Activated T-helper 1 cell treated with anti-CD3 and anti-CD28 coated beads, Interleukin-12 subunit alpha, Interleukin-12 subunit beta, Interleukin-2, Interleukin-4 antibody, amounts not matched to agents 30 ng/mL and 10 ng/mL and 1 ng/mL, durations not matched to agents 14 hours and 24 hours and 36 hours (primary cell): ENCODE data around the gene LRCH4. TPM values are rescaled to one million over a fixed set of nuclear protein-coding genes. Genes with fewer than 3 reads are reported as not detected.
A peak's percentile ranks its signal among the peaks of the same experiment; 100 is the strongest.

ENCODE experiments used
- DNase-seq: peaks from one replicate; pipeline ENCODE4 v3.0.0; 2021; ENCODE audit warnings: low spot score
- H3K27ac Mint-ChIP-seq: one replicate; pipeline ENCODE4 v1.8.0; 2021; ENCODE audit warnings: mild to moderate bottlenecking, mixed read lengths
- H3K27me3 Mint-ChIP-seq: one replicate; pipeline ENCODE4 v1.8.0; 2022; ENCODE audit warnings: mild to moderate bottlenecking, moderate library complexity, mixed read lengths; ENCODE audit not compliant: insufficient read depth
- H3K36me3 Mint-ChIP-seq: one replicate; pipeline ENCODE4 v1.8.0; 2021; ENCODE audit warnings: low read depth, mixed read lengths
- H3K4me1 Mint-ChIP-seq: one replicate; pipeline ENCODE4 v1.8.0; 2021; ENCODE audit warnings: low read depth, mixed read lengths
- H3K4me3 Mint-ChIP-seq: one replicate; pipeline ENCODE4 v1.8.0; 2021; ENCODE audit warnings: mild to moderate bottlenecking, moderate library complexity, mixed read lengths
- H3K9me3 Mint-ChIP-seq: one replicate; pipeline ENCODE4 v1.8.0; 2021; ENCODE audit warnings: mixed read lengths
- intact Hi-C: fragments of 100-400 bp; cut with micrococcal nuclease; formaldehyde crosslinking; loops from one replicate; pipeline ENCODE4 v1.15.1; 2024
- total RNA-seq: library from RNA; stranded (reverse); gene quantifications from 2 replicates; pipeline ENCODE4 v1.2.3, GENCODE V29; 2022

The LRCH4 gene
- total RNA-seq, 1 donor from 2014 or later = 104 TPM

DNA sequence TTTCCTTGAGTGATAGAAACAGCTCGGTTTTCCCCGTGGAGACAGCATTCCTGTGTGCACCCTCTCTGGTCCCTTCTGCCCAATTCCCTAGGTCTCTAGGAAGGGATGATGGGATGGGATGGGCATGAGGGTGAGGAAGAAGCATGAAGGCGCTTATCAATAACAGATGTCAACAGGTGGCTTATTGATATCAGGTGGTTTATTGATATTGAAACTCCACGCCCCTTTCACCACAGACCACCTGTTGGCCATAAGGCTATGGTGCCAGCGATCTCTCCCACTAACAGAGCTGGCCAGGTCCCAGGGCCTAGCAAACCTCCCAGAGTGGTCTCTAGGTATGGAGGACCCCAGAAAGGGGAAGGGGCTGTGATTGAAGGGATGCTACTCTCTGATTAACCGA lies 34.3 kb upstream of the LRCH4 start:
- Mint-ChIP-seq H3K27me3 (no peaks in the 10 kb centered on the region), H3K36me3 (peaks cover 16% of the 10 kb centered on the region), H3K4me3 (no peak overlapping the region), H3K9me3 (no peaks in the 10 kb centered on the region), H3K27ac (no peak overlapping the region), H3K4me1 (peaks cover 16% of the 10 kb centered on the region)
- intact Hi-C loops = no loop called here
- DNase-seq = no peak

DNA sequence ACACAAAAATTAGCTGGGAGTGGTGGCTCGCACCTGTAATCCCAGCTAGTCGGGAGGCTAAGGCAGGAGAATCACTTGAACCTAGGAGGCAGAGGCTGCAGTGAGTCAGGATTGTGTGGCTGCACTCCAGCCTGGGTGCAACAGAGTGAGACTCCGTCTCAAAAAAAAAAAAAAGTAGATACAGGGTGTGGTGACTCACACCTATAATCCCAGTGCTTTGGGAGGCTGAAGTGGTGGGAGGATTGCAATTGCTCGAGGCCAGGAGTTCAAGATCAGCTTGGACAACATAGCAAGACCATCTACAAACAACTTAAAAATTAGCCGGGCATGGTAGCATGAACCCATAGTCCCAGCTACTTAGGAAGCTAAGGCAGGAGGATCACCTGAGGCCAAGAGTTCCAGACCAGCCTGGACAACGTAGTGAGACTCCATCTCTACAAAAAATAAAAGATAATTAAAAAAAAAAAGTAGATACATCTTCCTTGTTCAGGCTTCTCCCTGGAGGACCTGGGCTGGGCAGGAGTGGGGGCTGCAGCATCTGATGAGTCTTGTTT lies 28.5 kb upstream of the LRCH4 start:
- H3K4me3 Mint-ChIP-seq = no peak overlapping the region
- peaks cover 22% of the 10 kb centered on the region for H3K4me1 Mint-ChIP-seq
- peaks cover 6% of the 10 kb centered on the region for H3K27me3 Mint-ChIP-seq
- H3K36me3 Mint-ChIP-seq = peaks cover 9% of the 10 kb centered on the region
- H3K27ac Mint-ChIP-seq = no peak overlapping the region
- intact Hi-C loops = no loop called here
- DNase-seq = no peak
- H3K9me3 Mint-ChIP-seq = no peaks in the 10 kb centered on the region

DNA sequence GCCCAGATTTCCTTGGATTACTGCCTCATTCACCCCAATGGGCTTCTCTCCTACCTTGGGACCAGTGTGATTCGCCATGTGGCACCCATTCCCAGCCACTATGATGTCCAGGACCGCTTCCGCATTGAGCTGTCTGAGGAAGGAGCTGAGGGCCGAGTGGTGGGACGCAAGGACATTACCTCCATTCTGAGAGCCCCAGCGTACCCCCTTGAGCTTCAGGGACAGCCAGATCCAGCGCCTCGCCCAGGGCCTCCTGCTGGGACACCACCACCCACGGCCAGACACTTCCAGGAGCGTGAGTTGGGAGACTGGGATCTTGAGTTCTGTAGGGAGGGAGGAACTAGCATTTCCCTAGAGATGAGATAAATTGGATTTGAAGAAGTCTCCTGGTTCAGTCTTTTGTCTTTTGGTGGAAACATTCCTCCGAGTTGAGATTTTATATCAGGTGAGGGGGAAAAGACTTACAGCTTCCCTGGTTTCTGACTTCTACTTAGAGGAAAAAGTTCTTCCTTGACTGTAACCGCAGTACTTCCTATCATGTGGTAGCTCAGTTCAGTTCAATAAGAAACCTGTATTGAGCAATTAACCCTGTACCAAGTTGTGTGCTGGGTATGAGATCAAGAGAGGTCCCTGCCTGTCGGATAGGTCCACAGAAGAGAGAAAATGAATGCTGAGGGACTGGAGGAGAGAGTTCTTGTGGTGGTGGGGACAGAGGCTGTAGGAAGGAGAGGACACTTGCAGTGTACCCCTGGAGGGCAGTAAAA lies 27.7 kb upstream of the LRCH4 start:
- H3K27me3 Mint-ChIP-seq = peaks cover 7% of the 10 kb centered on the region
- DNase-seq = no peak
- no peak overlapping the region for H3K27ac Mint-ChIP-seq
- intact Hi-C loops = loop anchor here (2.0 kb wide), 2 partner anchors 69 to 185 kb away; partner anchors contain the start of genes MEPCE and ZCWPW1
- H3K9me3 Mint-ChIP-seq = no peaks in the 10 kb centered on the region
- H3K4me3 Mint-ChIP-seq = peak overlapping the region; percentile 85
- peaks cover 9% of the 10 kb centered on the region for H3K36me3 Mint-ChIP-seq
- H3K4me1 Mint-ChIP-seq = peaks cover 22% of the 10 kb centered on the region

DNA sequence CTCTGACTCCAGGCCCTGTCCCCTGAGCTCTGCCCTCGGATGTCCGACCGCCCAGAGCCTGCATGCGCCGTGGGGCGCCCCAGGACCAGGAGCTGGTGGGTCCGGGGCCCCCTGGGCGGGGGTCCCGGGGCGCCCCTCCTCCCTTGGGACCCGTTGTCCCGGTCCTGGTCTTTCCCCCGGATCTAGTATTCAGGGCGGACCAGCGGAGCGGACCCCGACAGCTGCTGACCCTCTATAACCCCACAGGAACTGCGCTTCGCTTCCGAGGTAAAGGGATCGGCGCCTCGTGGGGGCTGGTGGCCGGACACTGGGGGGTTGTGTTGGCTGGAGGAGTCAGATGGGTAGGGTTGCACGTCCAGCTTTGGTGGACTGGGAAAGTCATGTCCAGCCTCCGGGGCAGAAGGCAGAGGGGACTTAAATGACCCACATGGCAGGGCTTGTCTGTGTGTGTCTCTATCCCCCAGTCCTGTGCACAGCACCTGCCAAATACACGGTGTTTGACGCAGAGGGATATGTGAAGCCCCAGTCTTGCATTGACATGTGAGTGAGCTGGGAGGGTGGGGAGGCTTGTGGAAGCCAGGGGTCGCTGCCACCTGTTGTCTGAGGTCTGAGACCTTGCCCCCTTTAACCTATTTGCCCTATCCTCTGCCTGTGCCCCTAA lies 26.9 kb upstream of the LRCH4 start:
- no peak for DNase-seq
- peaks cover 7% of the 10 kb centered on the region for H3K27me3 Mint-ChIP-seq
- peaks cover 22% of the 10 kb centered on the region for H3K4me1 Mint-ChIP-seq
- no peaks in the 10 kb centered on the region for H3K9me3 Mint-ChIP-seq
- peaks cover 9% of the 10 kb centered on the region for H3K36me3 Mint-ChIP-seq
- H3K27ac Mint-ChIP-seq = no peak overlapping the region
- peak overlapping the region; percentile 85 for H3K4me3 Mint-ChIP-seq
- intact Hi-C loops = loop anchor here (1.0 to 2.0 kb wide), 11 partner anchors 9 to 239 kb away; partner anchors contain the start of genes FBXO24, GNB2, LRCH4 and MEPCE

DNA sequence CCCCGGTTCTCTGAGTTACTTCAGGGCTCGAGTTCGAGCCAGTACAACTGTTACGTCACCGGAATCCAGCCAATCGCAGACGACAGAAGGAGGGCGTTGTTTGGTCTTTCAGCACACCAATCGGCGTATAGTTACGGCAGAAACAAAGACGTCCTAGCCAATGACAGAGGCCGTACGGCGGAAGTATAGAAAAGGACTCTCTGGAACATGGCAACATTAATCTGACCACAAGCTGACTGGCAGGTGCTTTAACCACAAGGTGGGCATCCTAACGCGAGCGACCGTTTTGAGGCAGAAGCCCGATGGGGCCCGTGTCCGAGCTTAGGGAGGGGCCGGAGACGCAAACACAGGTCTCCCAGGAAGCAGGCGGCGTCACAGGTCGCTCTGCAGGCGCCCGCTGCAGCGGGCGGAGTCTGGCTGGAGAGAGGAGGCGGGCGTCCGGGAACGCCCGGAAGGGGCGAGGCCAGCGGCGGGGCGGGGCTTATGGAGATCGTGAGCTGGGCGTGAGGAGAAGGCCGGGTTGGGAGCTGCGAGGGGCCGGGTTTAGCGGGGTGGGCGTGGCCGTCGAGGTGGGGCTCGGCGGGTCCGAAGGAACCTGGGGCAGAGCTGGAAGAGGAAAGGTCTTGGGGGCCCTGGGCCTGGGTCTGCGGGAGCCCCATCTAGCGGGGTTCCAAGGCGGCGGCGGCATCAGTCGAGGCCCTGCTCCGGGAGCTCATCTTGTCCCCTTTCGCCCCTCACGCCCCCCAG lies 26.2 kb upstream of the LRCH4 start, which contains the start of gene MOSPD3:
MOSPD3 (plus strand) TSS at position 558 of the 747 bp plus-strand sequence. CDS start 252 bp downstream, outside the sequence.
- peaks cover 22% of the 10 kb centered on the region for H3K4me1 Mint-ChIP-seq
- intact Hi-C loops = loop anchor here (1.0 to 2.0 kb wide), 11 partner anchors 8 to 240 kb away; partner anchors contain the start of genes FBXO24, GNB2, LRCH4 and MEPCE
- DNase-seq = peak; percentile 97

DNA sequence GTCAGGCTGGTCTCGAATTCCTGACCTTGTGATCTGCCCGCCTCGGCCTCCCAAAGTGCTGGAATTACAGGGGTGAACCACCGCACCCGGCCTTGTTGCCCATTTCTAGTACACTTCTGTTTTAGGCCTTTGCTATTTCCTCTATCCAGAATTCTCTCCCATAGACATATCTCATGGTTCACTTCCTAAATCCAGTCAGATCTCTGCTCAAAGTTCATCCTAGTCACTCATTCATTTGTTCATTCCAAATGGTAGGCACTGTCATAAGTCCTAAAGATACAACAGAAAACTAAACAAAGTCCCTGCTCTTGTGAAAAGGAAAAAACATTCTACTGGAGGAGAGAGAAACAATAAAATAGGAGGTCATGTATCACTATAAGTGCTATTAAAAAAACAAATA lies 24.0 kb upstream of the LRCH4 start:
- Mint-ChIP-seq H3K4me1 (peaks cover 30% of the 10 kb centered on the region), H3K27me3 (peaks cover 19% of the 10 kb centered on the region), H3K9me3 (no peaks in the 10 kb centered on the region), H3K36me3 (peaks cover 3% of the 10 kb centered on the region), H3K27ac (no peak overlapping the region), H3K4me3 (no peak overlapping the region)
- no peak for DNase-seq
- intact Hi-C loops = no loop called here

More for the DNA sequence above, 26.2 kb upstream of the LRCH4 start, which contains the start of gene MOSPD3:
- peak within 1 kb of the TSS; percentile 98 for H3K4me3 Mint-ChIP-seq
- H3K27ac Mint-ChIP-seq = peak within 1 kb of the TSS; percentile 100
- peaks cover 8% of the 10 kb centered on the region for H3K27me3 Mint-ChIP-seq
- H3K9me3 Mint-ChIP-seq = no peaks in the 10 kb centered on the region
- peaks cover 9% of the 10 kb centered on the region for H3K36me3 Mint-ChIP-seq

DNA sequence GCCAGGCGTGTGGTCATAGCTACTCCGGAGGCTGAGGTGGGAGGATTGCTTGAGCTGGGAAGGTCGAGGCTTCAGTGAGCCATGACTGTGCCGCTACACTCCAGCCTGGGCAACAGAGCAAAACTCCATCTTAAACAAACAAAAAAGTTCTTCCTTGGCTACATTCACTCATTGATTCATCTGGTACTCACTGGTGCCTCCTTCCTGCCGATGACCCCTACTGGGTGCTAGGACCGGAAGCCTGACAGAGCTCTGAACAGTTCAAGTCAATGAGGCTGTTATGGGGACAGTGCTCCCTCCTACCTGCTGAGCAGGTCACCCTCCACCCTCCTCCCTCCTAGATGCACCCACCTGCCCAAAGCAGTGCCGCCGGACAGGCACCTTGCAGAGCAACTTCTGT lies 21.2 kb upstream of the LRCH4 start:
- no peaks in the 10 kb centered on the region for H3K36me3 Mint-ChIP-seq
- no peak overlapping the region for H3K27ac Mint-ChIP-seq
- no peak for DNase-seq
- no peaks in the 10 kb centered on the region for H3K9me3 Mint-ChIP-seq
- peaks cover 19% of the 10 kb centered on the region for H3K27me3 Mint-ChIP-seq
- intact Hi-C loops = no loop called here
- H3K4me1 Mint-ChIP-seq = peaks cover 20% of the 10 kb centered on the region
- H3K4me3 Mint-ChIP-seq = no peak overlapping the region

DNA sequence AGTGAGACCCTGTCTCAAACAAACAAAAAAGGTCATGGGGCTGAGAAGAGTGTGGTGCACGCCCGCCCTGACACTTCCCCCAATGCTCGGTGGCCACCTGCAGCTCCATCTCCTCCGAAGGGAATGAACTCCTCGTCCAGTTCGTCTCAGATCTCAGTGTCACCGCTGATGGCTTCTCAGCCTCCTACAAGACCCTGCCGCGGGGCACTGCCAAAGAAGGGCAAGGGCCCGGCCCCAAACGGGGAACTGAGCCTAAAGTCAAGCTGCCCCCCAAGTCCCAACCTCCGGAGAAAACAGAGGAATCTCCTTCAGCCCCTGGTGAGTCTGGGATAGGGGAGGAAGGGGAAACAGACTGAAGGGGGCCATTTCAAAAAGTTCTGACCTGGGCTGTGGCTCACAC lies 20.4 kb upstream of the LRCH4 start:
- intact Hi-C loops = no loop called here
- Mint-ChIP-seq H3K4me3 (no peak overlapping the region), H3K4me1 (peaks cover 20% of the 10 kb centered on the region)

DNA sequence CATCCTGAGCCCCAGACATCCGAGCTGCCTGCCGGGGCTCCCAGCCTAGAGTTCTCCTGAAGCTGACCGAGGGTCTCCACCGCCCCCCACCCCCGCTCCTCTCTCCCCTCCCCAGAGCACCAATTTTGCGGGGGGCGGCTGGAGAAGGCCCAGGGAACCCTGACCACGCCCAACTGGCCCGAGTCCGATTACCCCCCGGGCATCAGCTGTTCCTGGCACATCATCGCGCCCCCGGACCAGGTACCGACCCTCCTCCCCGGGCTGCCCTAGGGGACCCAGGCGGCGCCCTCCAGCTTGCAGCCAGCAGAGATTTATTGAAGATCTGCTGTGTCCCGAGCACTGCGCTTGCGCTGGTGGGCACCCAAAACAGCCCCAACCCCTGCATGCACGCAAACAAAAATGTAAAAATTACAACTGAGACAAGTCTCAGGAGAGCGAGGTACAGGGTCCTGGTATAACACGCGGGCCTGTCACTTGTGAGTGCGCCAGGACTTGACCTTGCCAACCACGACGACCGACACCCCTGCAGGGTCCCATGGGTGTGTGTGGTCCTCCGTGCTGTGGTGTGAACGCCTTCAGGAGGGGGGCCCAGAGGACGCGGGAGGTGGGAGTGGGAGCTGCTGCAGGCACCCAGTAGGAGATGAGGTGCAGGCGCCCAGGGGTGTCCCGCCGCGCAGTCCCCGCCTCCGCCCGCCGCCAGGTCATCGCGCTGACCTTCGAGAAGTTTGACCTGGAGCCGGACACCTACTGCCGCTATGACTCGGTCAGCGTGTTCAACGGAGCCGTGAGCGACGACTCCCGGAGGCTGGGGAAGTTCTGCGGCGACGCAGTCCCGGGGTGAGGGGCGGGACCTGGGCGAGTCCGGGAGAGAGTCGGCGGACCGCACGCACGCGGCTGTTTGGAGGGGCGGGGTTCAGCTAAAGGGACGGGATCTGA lies 19.3 kb upstream of the LRCH4 start:
- intact Hi-C loops = loop anchor here (1.0 to 2.0 kb wide), 7 partner anchors 7 to 248 kb away; partner anchors contain the start of genes AGFG2, FBXO24, GNB2 and LRCH4
- peak; percentile 43 for DNase-seq
- peak overlapping the region; percentile 55 for H3K27ac Mint-ChIP-seq
- peaks cover 15% of the 10 kb centered on the region for H3K4me1 Mint-ChIP-seq
- H3K36me3 Mint-ChIP-seq = no peaks in the 10 kb centered on the region
- no peaks in the 10 kb centered on the region for H3K9me3 Mint-ChIP-seq
- H3K27me3 Mint-ChIP-seq = peaks cover 19% of the 10 kb centered on the region
- H3K4me3 Mint-ChIP-seq = peak overlapping the region; percentile 73

More for the DNA sequence above, 20.4 kb upstream of the LRCH4 start:
- no peaks in the 10 kb centered on the region for H3K36me3 Mint-ChIP-seq
- no peak for DNase-seq
- no peaks in the 10 kb centered on the region for H3K9me3 Mint-ChIP-seq
- no peak overlapping the region for H3K27ac Mint-ChIP-seq
- H3K27me3 Mint-ChIP-seq = peaks cover 19% of the 10 kb centered on the region

- peaks cover 13% of the 10 kb centered on the region for H3K27me3 Mint-ChIP-seq
Measured at GRCh38 chr7:100604028-100604975, 18.4 kb upstream of the LRCH4 start.

DNA sequence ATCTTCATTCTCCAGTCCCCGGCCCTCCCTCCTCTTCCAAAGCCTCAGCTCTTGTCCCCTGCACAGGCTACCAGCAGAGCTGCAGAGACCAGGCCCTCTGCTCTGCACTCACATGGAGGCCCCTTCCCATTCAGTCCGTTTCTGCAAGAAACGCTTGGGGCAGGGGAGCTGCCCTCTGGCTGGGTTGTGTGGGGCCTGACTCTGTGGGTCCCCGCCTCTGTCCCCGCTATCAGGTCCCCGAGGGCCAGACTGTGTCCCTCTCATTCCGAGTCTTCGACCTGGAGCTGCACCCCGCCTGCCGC lies 17.7 kb upstream of the LRCH4 start:
- peaks cover 15% of the 10 kb centered on the region for H3K4me1 Mint-ChIP-seq
- peaks cover 12% of the 10 kb centered on the region for H3K27me3 Mint-ChIP-seq
- no peaks in the 10 kb centered on the region for H3K36me3 Mint-ChIP-seq
- peak overlapping the region; percentile 81 for H3K4me3 Mint-ChIP-seq
- no peak for DNase-seq
- no peaks in the 10 kb centered on the region for H3K9me3 Mint-ChIP-seq
- peak overlapping the region; percentile 84 for H3K27ac Mint-ChIP-seq
- intact Hi-C loops = loop anchor here (1.0 to 2.0 kb wide), 7 partner anchors 9 to 249 kb away; partner anchors contain the start of genes AGFG2, FBXO24, GNB2 and LRCH4

More at GRCh38 chr7:100604028-100604975, 18.4 kb upstream of the LRCH4 start:
- H3K4me1 Mint-ChIP-seq = peaks cover 15% of the 10 kb centered on the region
- peak overlapping the region; percentile 81 for H3K4me3 Mint-ChIP-seq
- H3K27ac Mint-ChIP-seq = peak overlapping the region; percentile 84
- no peaks in the 10 kb centered on the region for H3K36me3 Mint-ChIP-seq
- intact Hi-C loops = loop anchor here (1.0 to 2.0 kb wide), 7 partner anchors 8 to 248 kb away; partner anchors contain the start of genes AGFG2, FBXO24, GNB2 and LRCH4
- peak; percentile 61 for DNase-seq
- H3K9me3 Mint-ChIP-seq = no peaks in the 10 kb centered on the region
